ENCODE results near the gene PKNOX2. TPM values are rescaled to one million over a fixed set of nuclear protein-coding genes. Genes with fewer than 3 reads are reported as not detected.

Gene PKNOX2
- total RNA-seq, 2 experiments from 2014 or later: not detected

GRCh38 chr11:125276619-125276976 is 112.0 kb downstream of the PKNOX2 start:
- Mint-ChIP-seq H3K36me3 (no peaks in the 10 kb centered on the region), H3K4me1 (ENCODE audit: low read depth) (no peaks in the 10 kb centered on the region), H3K9me3 (no peaks in the 10 kb centered on the region), H3K27me3 (peaks cover 14% of the 10 kb centered on the region), H3K4me3 (no peak overlapping the region), H3K27ac (no peak overlapping the region)
- POLR2A ChIA-PET: no interaction called here
- intact Hi-C loops (cut with micrococcal nuclease): no loop called here
- no peak for DNase-seq
- CTCF ChIA-PET: interaction anchor here (1.1 kb wide), 1 partner anchor 156 kb away, joined by 3 read pairs; no protein-coding TSS in a partner anchor

- H3K4me3 Mint-ChIP-seq: no peak overlapping the region
- H3K27ac Mint-ChIP-seq: no peak overlapping the region
- intact Hi-C loops (cut with micrococcal nuclease): no loop called here
- peaks cover 4% of the 10 kb centered on the region for H3K27me3 Mint-ChIP-seq
- DNase-seq: no peak
- ChIA-PET CTCF (interaction anchor here (0.9 kb wide), 1 partner anchor 66 kb away, joined by 3 read pairs; no protein-coding TSS in a partner anchor), POLR2A (no interaction called here)
- no peaks in the 10 kb centered on the region for H3K36me3 Mint-ChIP-seq
- no peaks in the 10 kb centered on the region for H3K9me3 Mint-ChIP-seq
- no peaks in the 10 kb centered on the region for H3K4me1 Mint-ChIP-seq (ENCODE audit: low read depth)
These were observed 115.3 kb downstream of the PKNOX2 start for GRCh38 chr11:125279676-125280418.

- H3K4me1 Mint-ChIP-seq (ENCODE audit: low read depth): no peaks in the 10 kb centered on the region
- no peaks in the 10 kb centered on the region for H3K36me3 Mint-ChIP-seq
- H3K27ac Mint-ChIP-seq: no peak overlapping the region
- CTCF ChIA-PET: no interaction called here
- H3K27me3 Mint-ChIP-seq: peaks cover 4% of the 10 kb centered on the region
- intact Hi-C loops (cut with micrococcal nuclease): no loop called here
- POLR2A ChIA-PET: no interaction called here
- no peaks in the 10 kb centered on the region for H3K9me3 Mint-ChIP-seq
- no peak for DNase-seq
- H3K4me3 Mint-ChIP-seq: no peak overlapping the region
These were observed 116.1 kb downstream of the PKNOX2 start for GRCh38 chr11:125280646-125281045.

GRCh38 chr11:125281831-125282595 is 117.5 kb downstream of the PKNOX2 start:
- Mint-ChIP-seq H3K36me3 (no peaks in the 10 kb centered on the region), H3K27ac (no peak overlapping the region), H3K4me1 (ENCODE audit: low read depth) (no peaks in the 10 kb centered on the region), H3K9me3 (no peaks in the 10 kb centered on the region), H3K4me3 (no peak overlapping the region), H3K27me3 (peaks cover 4% of the 10 kb centered on the region)
- CTCF ChIA-PET: no interaction called here
- no peak for DNase-seq
- POLR2A ChIA-PET: no interaction called here
- intact Hi-C loops (cut with micrococcal nuclease): no loop called here

GRCh38 chr11:125282596-125282914 is 118.0 kb downstream of the PKNOX2 start:
- Mint-ChIP-seq H3K36me3 (no peaks in the 10 kb centered on the region), H3K4me3 (no peak overlapping the region), H3K27me3 (peaks cover 4% of the 10 kb centered on the region), H3K9me3 (no peaks in the 10 kb centered on the region), H3K27ac (no peak overlapping the region), H3K4me1 (ENCODE audit: low read depth) (no peaks in the 10 kb centered on the region)
- ChIA-PET POLR2A (no interaction called here), CTCF (no interaction called here)
- intact Hi-C loops (cut with micrococcal nuclease): no loop called here
- DNase-seq: no peak

GRCh38 chr11:125284245-125284850 is 119.8 kb downstream of the PKNOX2 start:
- H3K27me3 Mint-ChIP-seq: peaks cover 5% of the 10 kb centered on the region
- H3K36me3 Mint-ChIP-seq: no peaks in the 10 kb centered on the region
- ChIA-PET CTCF (no interaction called here), POLR2A (no interaction called here)
- H3K4me1 Mint-ChIP-seq (ENCODE audit: low read depth): no peaks in the 10 kb centered on the region
- H3K4me3 Mint-ChIP-seq: no peak overlapping the region
- no peak overlapping the region for H3K27ac Mint-ChIP-seq
- intact Hi-C loops (cut with micrococcal nuclease): no loop called here
- no peaks in the 10 kb centered on the region for H3K9me3 Mint-ChIP-seq
- DNase-seq: no peak

GRCh38 chr11:125285844-125286243 is 121.3 kb downstream of the PKNOX2 start:
- Mint-ChIP-seq H3K9me3 (no peaks in the 10 kb centered on the region), H3K27ac (no peak overlapping the region), H3K4me1 (ENCODE audit: low read depth) (no peaks in the 10 kb centered on the region), H3K36me3 (no peaks in the 10 kb centered on the region), H3K27me3 (peaks cover 7% of the 10 kb centered on the region), H3K4me3 (no peak overlapping the region)
- DNase-seq: no peak
- intact Hi-C loops (cut with micrococcal nuclease): no loop called here
- ChIA-PET CTCF (interaction anchor here (0.9 kb wide), 1 partner anchor 12 kb away, joined by 4 read pairs; no protein-coding TSS in a partner anchor), POLR2A (no interaction called here)

- H3K9me3 Mint-ChIP-seq: no peaks in the 10 kb centered on the region
These were observed 121.9 kb downstream of the PKNOX2 start for GRCh38 chr11:125286486-125286885.

GRCh38 chr11:125287491-125288210 is 123.1 kb downstream of the PKNOX2 start:
- no peak overlapping the region for H3K27ac Mint-ChIP-seq
- ChIA-PET CTCF (interaction anchor here (0.5 kb wide), 1 partner anchor 13 kb away, joined by 3 read pairs; no protein-coding TSS in a partner anchor), POLR2A (no interaction called here)
- H3K4me1 Mint-ChIP-seq (ENCODE audit: low read depth): no peaks in the 10 kb centered on the region
- no peaks in the 10 kb centered on the region for H3K9me3 Mint-ChIP-seq
- intact Hi-C loops (cut with micrococcal nuclease): no loop called here
- no peaks in the 10 kb centered on the region for H3K36me3 Mint-ChIP-seq
- H3K4me3 Mint-ChIP-seq: no peak overlapping the region
- no peak for DNase-seq
- H3K27me3 Mint-ChIP-seq: peaks cover 6% of the 10 kb centered on the region

More at GRCh38 chr11:125286486-125286885, 121.9 kb downstream of the PKNOX2 start:
- H3K4me1 Mint-ChIP-seq (ENCODE audit: low read depth): no peaks in the 10 kb centered on the region
- DNase-seq: no peak
- ChIA-PET CTCF (no interaction called here), POLR2A (no interaction called here)
- intact Hi-C loops (cut with micrococcal nuclease): no loop called here
- H3K27me3 Mint-ChIP-seq: peaks cover 7% of the 10 kb centered on the region
- H3K4me3 Mint-ChIP-seq: no peak overlapping the region
- H3K36me3 Mint-ChIP-seq: no peaks in the 10 kb centered on the region
- H3K27ac Mint-ChIP-seq: no peak overlapping the region

- Mint-ChIP-seq H3K27me3 (peaks cover 9% of the 10 kb centered on the region), H3K27ac (no peak overlapping the region), H3K4me1 (ENCODE audit: low read depth) (no peaks in the 10 kb centered on the region), H3K4me3 (no peak overlapping the region), H3K36me3 (no peaks in the 10 kb centered on the region), H3K9me3 (no peaks in the 10 kb centered on the region)
- intact Hi-C loops (cut with micrococcal nuclease): no loop called here
- POLR2A ChIA-PET: interaction anchor here (1.0 kb wide), 1 partner anchor 13 kb away, joined by 3 read pairs; no protein-coding TSS in a partner anchor
- CTCF ChIA-PET: interaction anchor here (0.6 kb wide), 1 partner anchor 142 kb away, joined by 9 read pairs; no protein-coding TSS in a partner anchor
- no peak for DNase-seq
These were observed 125.0 kb downstream of the PKNOX2 start for GRCh38 chr11:125289419-125290098.

- Mint-ChIP-seq H3K4me3 (no peak overlapping the region), H3K27ac (no peak overlapping the region), H3K36me3 (no peaks in the 10 kb centered on the region), H3K4me1 (ENCODE audit: low read depth) (no peaks in the 10 kb centered on the region), H3K9me3 (no peaks in the 10 kb centered on the region), H3K27me3 (peaks cover 10% of the 10 kb centered on the region)
- POLR2A ChIA-PET: interaction anchor here (1.0 kb wide), 1 partner anchor 13 kb away, joined by 3 read pairs; no protein-coding TSS in a partner anchor
- intact Hi-C loops (cut with micrococcal nuclease): no loop called here
- CTCF ChIA-PET: interaction anchor here (0.6 kb wide), 1 partner anchor 141 kb away, joined by 9 read pairs; no protein-coding TSS in a partner anchor
- no peak for DNase-seq
These were observed 125.7 kb downstream of the PKNOX2 start for GRCh38 chr11:125290263-125290662.

Data from activated CD4-positive, alpha-beta memory T cell treated with anti-CD3 and anti-CD28 coated beads for 36 hours (primary cell).